Mesenchymal stem cell (in vitro differentiated cells and primary cell): ENCODE measurements around the gene SRC.
A peak's percentile ranks its signal among the peaks of the same experiment; 100 is the strongest.

Source experiments
- DNase-seq: peaks from one replicate; pipeline ENCODE4 v3.0.0-alpha.2; 2013
- H2AFZ ChIP-seq: one replicate; pipeline ENCODE4 v1.6.1; 2013; ENCODE audit warnings: low read depth, mild to moderate bottlenecking, control low read depth, inconsistent platforms, low read length, moderate library complexity
- H2AK5ac ChIP-seq: 2 replicates; pipeline ENCODE4 v1.6.1; 2013; ENCODE audit warnings: low read length, moderate library complexity, mild to moderate bottlenecking, inconsistent platforms; ENCODE audit not compliant: severe bottlenecking
- H2BK120ac ChIP-seq: one replicate; pipeline ENCODE4 v1.6.1; 2013; ENCODE audit warnings: low read depth, mild to moderate bottlenecking, inconsistent platforms, low read length, moderate library complexity
- H2BK12ac ChIP-seq, 2 experiments: one replicate each; pipeline ENCODE4 v1.6.1; 2013; ENCODE audit warnings: inconsistent platforms in 2 of 2, low read length in 2 of 2, mild to moderate bottlenecking in 2 of 2, moderate library complexity in 2 of 2, control low read depth in 1 of 2
- H2BK15ac ChIP-seq: one replicate; pipeline ENCODE4 v1.6.1; 2013; ENCODE audit warnings: mild to moderate bottlenecking, low read depth, inconsistent platforms; ENCODE audit not compliant: poor library complexity, severe bottlenecking
- H2BK5ac ChIP-seq: 2 replicates; pipeline ENCODE4 v1.6.1; 2013; ENCODE audit warnings: low read depth, mild to moderate bottlenecking, low read length, control low read depth, inconsistent platforms; ENCODE audit not compliant: poor library complexity, severe bottlenecking
- H3K14ac ChIP-seq, 2 experiments: one replicate each; pipeline ENCODE4 v1.6.1; 2013; ENCODE audit warnings: inconsistent platforms in 2 of 2, low read length in 2 of 2, control low read depth in 1 of 2, mild to moderate bottlenecking in 1 of 2, moderate library complexity in 1 of 2
- H3K18ac ChIP-seq, 2 experiments: one replicate each; pipeline ENCODE4 v1.6.1; 2013; ENCODE audit warnings: inconsistent platforms in 2 of 2, low read length in 2 of 2, control low read depth in 1 of 2, low read depth in 1 of 2, mild to moderate bottlenecking in 1 of 2
- H3K23ac ChIP-seq, 2 experiments: one replicate each; pipeline ENCODE4 v1.6.1; 2013; ENCODE audit warnings: inconsistent platforms in 2 of 2, low read length in 2 of 2, mild to moderate bottlenecking in 2 of 2, moderate library complexity in 2 of 2, control low read depth in 1 of 2
- H3K27ac ChIP-seq: 2 replicates; pipeline ENCODE4 v1.5.1; 2013; ENCODE audit warnings: mild to moderate bottlenecking, moderate library complexity, low read length, control low read depth, inconsistent platforms; ENCODE audit not compliant: poor library complexity, severe bottlenecking
- H3K27me3 ChIP-seq, 2 experiments: 2 replicates each; pipeline versions ENCODE4 v1.6.1 to v1.7.0; 2013; ENCODE audit warnings: low read length in 2 of 2, mild to moderate bottlenecking in 2 of 2, moderate library complexity in 2 of 2, control low read depth in 1 of 2, inconsistent platforms in 1 of 2; ENCODE audit not compliant: control insufficient read depth in 1 of 2, insufficient read depth in 1 of 2
- H3K36me3 ChIP-seq, 2 experiments: 2 replicates each; pipeline versions ENCODE4 v1.6.1 to v1.7.0; 2013; ENCODE audit warnings: low read length in 2 of 2, control low read depth in 1 of 2, inconsistent platforms in 1 of 2, low read depth in 1 of 2, mild to moderate bottlenecking in 1 of 2; ENCODE audit not compliant: insufficient read depth in 2 of 2, control insufficient read depth in 1 of 2
- H3K4ac ChIP-seq, 2 experiments: one replicate each; pipeline ENCODE4 v1.6.1; 2013; ENCODE audit warnings: inconsistent platforms in 2 of 2, low read length in 2 of 2, mild to moderate bottlenecking in 2 of 2, moderate library complexity in 2 of 2, control low read depth in 1 of 2, low read depth in 1 of 2
- H3K4me1 ChIP-seq: 2 replicates; pipeline ENCODE4 v1.6.1; 2013; ENCODE audit warnings: low read depth, low read length, control low read depth; ENCODE audit not compliant: control insufficient read depth, insufficient read depth
- H3K4me2 ChIP-seq: 2 replicates; pipeline ENCODE4 v1.6.1; 2013; ENCODE audit warnings: low read length, mild to moderate bottlenecking, inconsistent platforms; ENCODE audit not compliant: poor library complexity, severe bottlenecking
- H3K4me3 ChIP-seq, 2 experiments: 2 replicates each; pipeline versions ENCODE4 v1.5.1 to v1.7.0; 2013; ENCODE audit warnings: low read length in 2 of 2, mild to moderate bottlenecking in 2 of 2, control low read depth in 1 of 2, low read depth in 1 of 2; ENCODE audit not compliant: insufficient read depth in 1 of 2
- H3K79me1 ChIP-seq: replicated peaks from 2 replicates; pipeline ENCODE4 v1.6.1; 2013; ENCODE audit warnings: mild to moderate bottlenecking, control low read depth, low read length, inconsistent platforms; ENCODE audit not compliant: poor library complexity, severe bottlenecking
- H3K9ac ChIP-seq: 2 replicates; pipeline ENCODE4 v1.7.0; 2013; ENCODE audit warnings: mild to moderate bottlenecking, low read length, moderate library complexity
- H3K9me3 ChIP-seq: 2 replicates; pipeline ENCODE4 v1.7.0; 2013; ENCODE audit warnings: mild to moderate bottlenecking, low read length; ENCODE audit not compliant: control insufficient read depth
- H4K8ac ChIP-seq: one replicate; pipeline ENCODE4 v1.6.1; 2013; ENCODE audit warnings: inconsistent platforms, mild to moderate bottlenecking, low read length, moderate library complexity
- H4K91ac ChIP-seq: one replicate; pipeline ENCODE4 v1.6.1; 2013; ENCODE audit warnings: mild to moderate bottlenecking, low read length, inconsistent platforms
- WGBS: methylation state at CpG from one replicate; pipeline ENCODE4 v1.1.7; 2013; ENCODE audit warnings: mixed read lengths; 5-methylcytosine and 5-hydroxymethylcytosine counted together

Gene SRC

DNA sequence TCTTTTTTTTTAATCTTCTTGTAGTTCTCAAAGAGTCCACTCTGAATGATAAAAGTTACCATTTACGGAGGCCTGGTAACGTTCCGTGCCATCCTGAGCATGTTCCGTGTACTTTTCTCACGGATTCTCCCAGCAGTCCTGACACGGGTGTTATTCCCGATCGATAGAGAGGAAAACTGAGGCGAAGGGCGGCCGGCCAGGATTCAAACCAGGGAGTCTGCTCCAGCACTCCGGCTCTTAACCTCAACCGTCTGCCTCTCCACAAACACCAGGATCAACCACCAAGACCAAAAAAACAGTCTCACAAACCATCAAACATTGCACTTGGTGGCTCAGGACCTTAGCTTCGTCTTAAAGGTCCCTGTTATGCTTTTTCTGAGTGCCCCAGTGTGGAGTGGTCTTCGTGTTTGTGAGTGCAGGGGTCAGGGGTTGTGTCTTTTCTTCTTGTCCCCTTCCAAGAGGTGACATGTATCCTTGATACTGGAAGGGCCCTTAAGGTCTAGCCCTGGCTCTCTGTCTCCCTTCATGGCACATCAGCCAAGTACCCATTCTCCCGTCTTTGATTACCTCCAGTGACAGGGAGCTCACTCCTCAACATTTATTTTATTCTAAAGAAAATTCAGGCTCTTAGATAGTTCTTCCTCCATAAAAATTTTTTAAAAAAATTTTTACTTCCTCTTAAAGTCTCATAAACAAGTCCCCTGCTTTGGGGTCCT, 35.1 kb downstream of the SRC start:
- Histone ChIP-seq H3K23ac (no peak overlapping the region), H3K4ac (no peak overlapping the region), H2AFZ (no peak overlapping the region), H3K27ac (no peak overlapping the region), H3K4me1 (peaks cover 28% of the 10 kb centered on the region), H3K27me3 (no peaks in the 10 kb centered on the region), H3K9me3 (no peaks in the 10 kb centered on the region), H2BK5ac (no peak overlapping the region), H2BK12ac (no peak overlapping the region), H2BK120ac (no peak overlapping the region), H2BK15ac (no peak overlapping the region), H4K8ac (no peak overlapping the region), H3K18ac (no peak overlapping the region), H3K79me1 (peaks cover 51% of the 10 kb centered on the region), H3K4me3 (no peak overlapping the region), H3K9ac (no peak overlapping the region), H3K36me3 (peaks cover 24 to 48% of the 10 kb centered on the region in 2 experiments), H4K91ac (no peak overlapping the region), H2AK5ac (no peak overlapping the region), H3K14ac (no peak overlapping the region), H3K4me2 (no peak overlapping the region)
- WGBS: 97% methylated on average over 15 of the region's 16 CpGs
- no peak for DNase-seq

DNA sequence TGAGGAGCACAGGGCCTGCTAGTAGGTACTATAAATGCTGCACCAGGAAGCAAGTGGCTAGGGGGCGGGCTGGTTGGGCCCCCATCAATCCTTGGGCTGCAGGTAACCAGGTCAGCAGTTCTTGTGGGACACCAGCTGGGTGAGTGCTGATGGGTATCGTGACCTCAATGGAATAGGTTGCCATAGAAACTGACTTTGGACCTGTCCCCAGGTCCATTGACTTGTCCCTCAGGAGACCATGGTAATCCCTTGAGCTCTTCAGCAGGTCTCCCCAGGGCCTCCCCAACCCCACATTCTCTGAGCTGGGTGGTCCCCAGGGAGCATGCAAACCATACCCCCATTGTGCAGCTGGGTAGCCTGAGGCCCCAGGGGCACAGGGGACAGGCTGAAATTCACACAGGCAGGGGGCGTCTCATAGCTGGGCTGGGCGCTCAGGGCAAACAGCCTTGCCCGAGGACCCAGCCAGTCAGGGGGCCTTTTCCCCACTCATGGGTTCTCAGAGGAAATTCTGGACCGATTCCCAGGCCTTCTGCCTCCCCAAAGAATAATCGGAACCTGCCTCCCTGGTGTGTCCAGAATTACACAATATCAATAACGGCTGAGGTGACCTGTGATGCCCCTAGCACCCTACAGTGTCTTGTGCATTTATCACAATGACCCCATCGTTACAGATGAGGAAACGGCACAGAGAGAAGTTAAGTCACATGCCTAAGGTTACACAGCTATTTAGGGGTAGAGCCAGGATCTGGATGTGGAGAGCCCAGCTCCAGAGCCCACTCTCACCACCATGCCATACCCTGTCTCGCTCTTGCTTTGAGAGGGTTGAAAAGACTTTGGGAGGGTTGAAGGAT, 35.9 kb downstream of the SRC start:
- Histone ChIP-seq H3K4me1 (peaks cover 30% of the 10 kb centered on the region), H3K4ac (no peak overlapping the region), H4K8ac (no peak overlapping the region), H3K14ac (no peak overlapping the region), H4K91ac (no peak overlapping the region), H3K36me3 (peaks cover 26 to 52% of the 10 kb centered on the region in 2 experiments), H3K27me3 (no peaks in the 10 kb centered on the region), H2BK120ac (no peak overlapping the region), H3K4me2 (no peak overlapping the region), H3K79me1 (peaks cover 51% of the 10 kb centered on the region), H2BK5ac (no peak overlapping the region), H3K23ac (no peak overlapping the region), H3K9ac (no peak overlapping the region), H2BK12ac (no peak overlapping the region), H2BK15ac (no peak overlapping the region), H2AFZ (no peak overlapping the region), H3K4me3 (no peak overlapping the region), H3K18ac (no peak overlapping the region), H3K9me3 (no peaks in the 10 kb centered on the region), H2AK5ac (no peak overlapping the region), H3K27ac (no peak overlapping the region)
- no peak for DNase-seq
- 87% methylated on average over 10 of the region's 11 CpGs for WGBS

DNA sequence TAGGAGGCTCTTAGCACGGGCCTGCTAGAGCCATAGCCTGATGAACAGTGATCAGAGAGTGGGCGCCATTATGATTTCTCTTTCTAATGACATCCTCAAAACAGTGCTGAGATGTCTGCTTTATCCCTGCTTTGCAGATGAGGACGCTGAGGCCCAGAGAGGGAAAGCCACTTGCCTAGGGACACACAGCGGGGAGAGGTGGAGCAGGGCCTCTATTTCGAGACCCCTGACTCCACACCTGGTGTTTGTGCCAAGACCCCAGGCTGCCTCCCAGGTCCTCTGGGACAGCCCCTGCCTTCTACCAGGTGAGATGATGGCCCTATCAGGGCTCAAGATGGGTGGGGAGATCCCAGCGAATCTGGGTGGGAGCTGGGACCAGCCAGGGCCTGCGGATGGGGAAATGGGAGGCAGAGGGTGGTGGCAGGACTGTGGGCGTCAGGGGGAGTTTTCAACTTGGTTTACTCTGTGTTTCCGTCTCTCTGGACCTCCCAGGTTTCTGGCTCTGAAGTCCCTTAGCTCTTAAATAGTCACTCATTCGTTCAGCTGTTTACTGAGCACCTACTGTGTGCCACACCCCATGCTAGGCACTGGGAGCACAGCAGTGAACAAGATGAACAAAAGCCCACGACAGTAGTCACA, 36.7 kb downstream of the SRC start:
- no peak overlapping the region for H3K4me3 ChIP-seq
- H2BK15ac ChIP-seq: no peak overlapping the region
- no peak overlapping the region for H2AK5ac ChIP-seq
- no peak overlapping the region for H2BK5ac ChIP-seq
- H3K4me1 ChIP-seq: peaks cover 27% of the 10 kb centered on the region
- 92% methylated on average over 10 of the region's 11 CpGs for WGBS
- no peak overlapping the region for H3K23ac ChIP-seq
- no peak overlapping the region for H3K27ac ChIP-seq
- no peak overlapping the region for H4K91ac ChIP-seq
- no peak overlapping the region for H3K18ac ChIP-seq
- H2BK120ac ChIP-seq: no peak overlapping the region
- H3K4me2 ChIP-seq: no peak overlapping the region
- H3K79me1 ChIP-seq: peaks cover 48% of the 10 kb centered on the region
- H4K8ac ChIP-seq: no peak overlapping the region
- H3K9me3 ChIP-seq: no peaks in the 10 kb centered on the region
- no peak overlapping the region for H3K4ac ChIP-seq
- H2AFZ ChIP-seq: no peak overlapping the region
- no peak for DNase-seq
- H3K9ac ChIP-seq: peak overlapping the region; percentile 59
- H3K27me3 ChIP-seq: no peaks in the 10 kb centered on the region
- peaks cover 25 to 56% of the 10 kb centered on the region in 2 experiments for H3K36me3 ChIP-seq
- H2BK12ac ChIP-seq: no peak overlapping the region
- H3K14ac ChIP-seq: no peak overlapping the region
